Measurements from ENCODE around the gene SUMO3.

GRCh38 chr21:44813149-44813548, 4.7 kb downstream of the SUMO3 start:
- TF ChIP-seq, protein P1, sequence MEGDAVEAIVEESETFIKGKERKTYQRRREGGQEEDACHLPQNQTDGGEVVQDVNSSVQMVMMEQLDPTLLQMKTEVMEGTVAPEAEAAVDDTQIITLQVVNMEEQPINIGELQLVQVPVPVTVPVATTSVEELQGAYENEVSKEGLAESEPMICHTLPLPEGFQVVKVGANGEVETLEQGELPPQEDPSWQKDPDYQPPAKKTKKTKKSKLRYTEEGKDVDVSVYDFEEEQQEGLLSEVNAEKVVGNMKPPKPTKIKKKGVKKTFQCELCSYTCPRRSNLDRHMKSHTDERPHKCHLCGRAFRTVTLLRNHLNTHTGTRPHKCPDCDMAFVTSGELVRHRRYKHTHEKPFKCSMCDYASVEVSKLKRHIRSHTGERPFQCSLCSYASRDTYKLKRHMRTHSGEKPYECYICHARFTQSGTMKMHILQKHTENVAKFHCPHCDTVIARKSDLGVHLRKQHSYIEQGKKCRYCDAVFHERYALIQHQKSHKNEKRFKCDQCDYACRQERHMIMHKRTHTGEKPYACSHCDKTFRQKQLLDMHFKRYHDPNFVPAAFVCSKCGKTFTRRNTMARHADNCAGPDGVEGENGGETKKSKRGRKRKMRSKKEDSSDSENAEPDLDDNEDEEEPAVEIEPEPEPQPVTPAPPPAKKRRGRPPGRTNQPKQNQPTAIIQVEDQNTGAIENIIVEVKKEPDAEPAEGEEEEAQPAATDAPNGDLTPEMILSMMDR (IDR thresholded peaks at IDR 0.05): no peak
- TF ChIP-seq POLR2A (IDR thresholded peaks at IDR 0.05): no peak

All from testis (tissue), 2 donors.